Ishikawa (cell line): ENCODE measurements around the gene RANBP9.

Experiments
- CEBPB ChIP-seq: IDR thresholded peaks from 2 replicates; pipeline ENCODE4 v1.6.1; 2012
- EGR1 ChIP-seq: IDR thresholded peaks from 2 replicates; pipeline ENCODE4 v1.6.1; 2012
- EP300 ChIP-seq: IDR thresholded peaks from 2 replicates; pipeline ENCODE4 v1.6.1; 2012; ENCODE audit warnings: borderline replicate concordance
- FOXM1 ChIP-seq: IDR thresholded peaks from 2 replicates; pipeline ENCODE4 v1.6.1; 2012; ENCODE audit warnings: low read depth, borderline replicate concordance
- MAX ChIP-seq: IDR thresholded peaks from 2 replicates; pipeline ENCODE4 v1.6.1; 2012
- NFIC ChIP-seq: IDR thresholded peaks from 2 replicates; pipeline ENCODE4 v1.6.1; 2012
- RAD21 ChIP-seq: IDR thresholded peaks from 2 replicates; pipeline ENCODE4 v1.6.1; 2012; ENCODE audit warnings: low read depth
- REST ChIP-seq: IDR thresholded peaks from 2 replicates; pipeline ENCODE4 v1.6.1; 2012; ENCODE audit warnings: low read depth, mild to moderate bottlenecking
- TAF1 ChIP-seq: IDR thresholded peaks from 2 replicates; pipeline ENCODE4 v1.6.1; 2012; ENCODE audit warnings: low read depth, mild to moderate bottlenecking
- TCF12 ChIP-seq: IDR thresholded peaks from 2 replicates; pipeline ENCODE4 v1.6.1; 2012; ENCODE audit warnings: low read depth
- TEAD4 ChIP-seq: IDR thresholded peaks from 2 replicates; pipeline ENCODE4 v1.6.1; 2012

- no peak for TF ChIP-seq REST
- TF ChIP-seq TCF12: no peak
- TF ChIP-seq EP300: no peak
- TF ChIP-seq CEBPB: no peak
- no peak for TF ChIP-seq EGR1
- TF ChIP-seq RAD21: no peak
- no peak for TF ChIP-seq FOXM1
- no peak for TF ChIP-seq MAX
- TF ChIP-seq TAF1: no peak
- TF ChIP-seq NFIC: no peak
- no peak for TF ChIP-seq TEAD4
These were observed 99.9 kb downstream of the RANBP9 start for GRCh38 chr6:13611715-13612114.
